Ectodermal cell (in vitro differentiated cells): Measurements from ENCODE around the gene ZG16B.

Experiments
- H3K27ac ChIP-seq: 2 replicates; pipeline ENCODE4 v1.7.0; 2013; ENCODE audit warnings: mild to moderate bottlenecking, low read depth, low read length; ENCODE audit not compliant: insufficient read depth, poor library complexity, severe bottlenecking
- H3K27me3 ChIP-seq: 2 replicates; pipeline ENCODE4 v1.7.0; 2013; ENCODE audit warnings: mild to moderate bottlenecking, low read length; ENCODE audit not compliant: insufficient read depth, control insufficient read depth, poor library complexity, severe bottlenecking
- H3K36me3 ChIP-seq: one replicate; pipeline ENCODE4 v1.7.0; 2013; ENCODE audit warnings: low read length; ENCODE audit not compliant: control insufficient read depth, insufficient read depth
- H3K4me1 ChIP-seq: one replicate; pipeline ENCODE4 v1.7.0; 2013; ENCODE audit warnings: low read length; ENCODE audit not compliant: control insufficient read depth, insufficient read depth
- H3K4me3 ChIP-seq: 2 replicates; pipeline ENCODE4 v1.7.0; 2013; ENCODE audit warnings: low read depth, low read length, control low read depth; ENCODE audit not compliant: insufficient read depth
- H3K9me3 ChIP-seq: 2 replicates; pipeline ENCODE4 v1.7.0; 2013; ENCODE audit warnings: mild to moderate bottlenecking, low read length, moderate library complexity; ENCODE audit not compliant: control insufficient read depth
- WGBS, 2 experiments: methylation state at CpG; one replicate each; pipeline ENCODE4 v1.1.7; 2013; ENCODE audit warnings: missing lambda C conversion rate in 2 of 2; 5-methylcytosine and 5-hydroxymethylcytosine counted together

The ZG16B gene

GRCh38 chr16:2845116-2845515, 15.0 kb downstream of the ZG16B start:
- H3K4me1 ChIP-seq: no peaks in the 10 kb centered on the region
- H3K36me3 ChIP-seq: no peaks in the 10 kb centered on the region
- H3K9me3 ChIP-seq: no peaks in the 10 kb centered on the region
- H3K27ac ChIP-seq: no peak overlapping the region
- H3K27me3 ChIP-seq: peaks cover 5% of the 10 kb centered on the region
- 75 to 76% methylated on average over 5 of the region's 5 CpGs for WGBS, 2 experiments
- H3K4me3 ChIP-seq: no peak overlapping the region

- no peaks in the 10 kb centered on the region for H3K4me1 ChIP-seq
- no peaks in the 10 kb centered on the region for H3K36me3 ChIP-seq
- no peaks in the 10 kb centered on the region for H3K9me3 ChIP-seq
- H3K4me3 ChIP-seq: no peak overlapping the region
- H3K27me3 ChIP-seq: peaks cover 5% of the 10 kb centered on the region
- H3K27ac ChIP-seq: no peak overlapping the region
- 75 to 77% methylated on average over 3 of the region's 3 CpGs for WGBS, 2 experiments
Measured at GRCh38 chr16:2846511-2847310, 16.6 kb downstream of the ZG16B start.

GRCh38 chr16:2848933-2849725, 19.0 kb downstream of the ZG16B start:
- Histone ChIP-seq H3K36me3 (no peaks in the 10 kb centered on the region), H3K27ac (no peak overlapping the region), H3K27me3 (peaks cover 3% of the 10 kb centered on the region), H3K9me3 (no peaks in the 10 kb centered on the region), H3K4me3 (no peak overlapping the region), H3K4me1 (no peaks in the 10 kb centered on the region)
- WGBS, 2 experiments: 89 to 91% methylated on average over 15 to 16 of the region's 16 CpGs

- Histone ChIP-seq H3K36me3 (no peaks in the 10 kb centered on the region), H3K9me3 (no peaks in the 10 kb centered on the region), H3K4me3 (no peak overlapping the region), H3K4me1 (no peaks in the 10 kb centered on the region), H3K27me3 (peaks cover 13% of the 10 kb centered on the region), H3K27ac (no peak overlapping the region)
- WGBS, 2 experiments: 89 to 90% methylated on average over 16 of the region's 16 CpGs
Measured at GRCh38 chr16:2852003-2852730, 22.1 kb downstream of the ZG16B start.

- Histone ChIP-seq H3K27ac (no peak overlapping the region), H3K4me3 (no peak overlapping the region), H3K4me1 (no peaks in the 10 kb centered on the region), H3K36me3 (no peaks in the 10 kb centered on the region), H3K27me3 (peaks cover 21% of the 10 kb centered on the region), H3K9me3 (no peaks in the 10 kb centered on the region)
- WGBS, 2 experiments: 91 to 92% methylated on average over 56 of the region's 56 CpGs
Measured at GRCh38 chr16:2852731-2853507, 22.8 kb downstream of the ZG16B start.

GRCh38 chr16:2853531-2854073, 23.5 kb downstream of the ZG16B start:
- H3K4me1 ChIP-seq: no peaks in the 10 kb centered on the region
- H3K4me3 ChIP-seq: no peak overlapping the region
- H3K27me3 ChIP-seq: peaks cover 28% of the 10 kb centered on the region
- H3K27ac ChIP-seq: no peak overlapping the region
- H3K9me3 ChIP-seq: no peaks in the 10 kb centered on the region
- WGBS, 2 experiments: 90% methylated on average over 18 of the region's 18 CpGs
- no peaks in the 10 kb centered on the region for H3K36me3 ChIP-seq

GRCh38 chr16:2854700-2855309, 24.7 kb downstream of the ZG16B start:
- Histone ChIP-seq H3K27me3 (peaks cover 37% of the 10 kb centered on the region), H3K4me3 (no peak overlapping the region), H3K27ac (no peak overlapping the region), H3K9me3 (no peaks in the 10 kb centered on the region), H3K36me3 (no peaks in the 10 kb centered on the region), H3K4me1 (no peaks in the 10 kb centered on the region)
- WGBS, 2 experiments: 73 to 78% methylated on average over 5 of the region's 5 CpGs

GRCh38 chr16:2855536-2855935, 25.4 kb downstream of the ZG16B start:
- Histone ChIP-seq H3K27me3 (peaks cover 37% of the 10 kb centered on the region), H3K27ac (no peak overlapping the region), H3K4me3 (no peak overlapping the region), H3K4me1 (no peaks in the 10 kb centered on the region), H3K9me3 (no peaks in the 10 kb centered on the region), H3K36me3 (no peaks in the 10 kb centered on the region)
- whole genome bisulfite sequencing, 2 experiments: 90 to 96% methylated on average over 6 of the region's 6 CpGs

GRCh38 chr16:2856061-2856670, 26.1 kb downstream of the ZG16B start:
- H3K36me3 ChIP-seq: no peaks in the 10 kb centered on the region

More at GRCh38 chr16:2856061-2856670, 26.1 kb downstream of the ZG16B start:
- H3K27me3 ChIP-seq: peaks cover 37% of the 10 kb centered on the region
- WGBS, 2 experiments: 90 to 91% methylated on average over 14 of the region's 14 CpGs
- no peaks in the 10 kb centered on the region for H3K4me1 ChIP-seq
- no peak overlapping the region for H3K4me3 ChIP-seq
- no peaks in the 10 kb centered on the region for H3K9me3 ChIP-seq
- no peak overlapping the region for H3K27ac ChIP-seq
